DMS153 treated with DMSO at 0.1 percent for 48 hours (cell line): ENCODE data around the gene IQCH.

Source experiments
- DNase-seq: peaks from one replicate; lab custom pipeline; 2025; ENCODE audit not compliant: unreplicated experiment; lab: John Stamatoyannopoulos, UW

Gene IQCH

GRCh38 chr15:67481680-67482079, 227.1 kb downstream of the IQCH start:
- no peak for DNase-seq

GRCh38 chr15:67495585-67495984, 241.0 kb downstream of the IQCH start:
- no peak for DNase-seq

- DNase-seq: peak; percentile 4
Measured at GRCh38 chr15:67501177-67501835, 246.7 kb downstream of the IQCH start.

GRCh38 chr15:67501836-67502461, 247.4 kb downstream of the IQCH start:
- DNase-seq: no peak

- no peak for DNase-seq
Measured at GRCh38 chr15:67504056-67504455, 249.5 kb downstream of the IQCH start.

GRCh38 chr15:67504796-67505195, 250.2 kb downstream of the IQCH start:
- no peak for DNase-seq

GRCh38 chr15:67505675-67506572, 251.3 kb downstream of the IQCH start:
- DNase-seq: no peak

- DNase-seq: no peak
Measured at GRCh38 chr15:67506775-67507747, 252.5 kb downstream of the IQCH start.

GRCh38 chr15:67508407-67508806, 253.8 kb downstream of the IQCH start:
- no peak for DNase-seq

GRCh38 chr15:67509918-67510317, 255.3 kb downstream of the IQCH start:
- DNase-seq: no peak

- DNase-seq: no peak
Measured at GRCh38 chr15:67510597-67511190, 256.1 kb downstream of the IQCH start.

- no peak for DNase-seq
Measured at GRCh38 chr15:67511606-67512005, 257.0 kb downstream of the IQCH start.

- no peak for DNase-seq
Measured at GRCh38 chr15:67512140-67512539, 257.6 kb downstream of the IQCH start.

- DNase-seq: no peak
Measured at GRCh38 chr15:67512933-67513714, 258.5 kb downstream of the IQCH start.

GRCh38 chr15:67515090-67515489, 260.5 kb downstream of the IQCH start:
- DNase-seq: no peak

- no peak for DNase-seq
Measured at GRCh38 chr15:67515557-67515956, 261.0 kb downstream of the IQCH start.

GRCh38 chr15:67520321-67521028, 265.9 kb downstream of the IQCH start:
- DNase-seq: no peak

- peak; percentile 33 for DNase-seq
Measured at GRCh38 chr15:67521029-67521782, 266.6 kb downstream of the IQCH start, which contains the start of gene C15orf61. C15orf61 (plus strand) TSS chr15:67521131; CDS start chr15:67521249, 118 bp downstream.
